Mesendoderm (in vitro differentiated cells): ENCODE measurements around the gene SGPP2. TPM values are rescaled to one million over a fixed set of nuclear protein-coding genes. Genes with fewer than 3 reads are reported as not detected.

Experiments used
- DNase-seq: peaks from one replicate; pipeline ENCODE4 v3.0.0; 2013
- H2AK5ac ChIP-seq: 2 replicates; pipeline ENCODE4 v1.6.1; 2013; ENCODE audit warnings: low read length, inconsistent platforms
- H2BK120ac ChIP-seq: 2 replicates; pipeline ENCODE4 v1.6.1; 2013; ENCODE audit warnings: low read depth, mild to moderate bottlenecking, low read length, moderate library complexity, mixed read lengths
- H2BK15ac ChIP-seq: replicated peaks from 2 replicates; pipeline ENCODE4 v1.6.1; 2013; ENCODE audit warnings: low read depth, mild to moderate bottlenecking, moderate library complexity
- H2BK5ac ChIP-seq: 2 replicates; pipeline ENCODE4 v1.6.1; 2013; ENCODE audit warnings: low read length, inconsistent platforms
- H3K18ac ChIP-seq: 2 replicates; pipeline ENCODE4 v1.6.1; 2013; ENCODE audit warnings: mild to moderate bottlenecking, low read length, mixed read lengths
- H3K23ac ChIP-seq: one replicate; pipeline ENCODE4 v1.6.1; 2013; ENCODE audit warnings: low read length
- H3K27ac ChIP-seq: 2 replicates; pipeline ENCODE4 v1.5.1; 2013; ENCODE audit warnings: low read depth, mild to moderate bottlenecking, inconsistent platforms, low read length, moderate library complexity
- H3K27me3 ChIP-seq: 2 replicates; pipeline ENCODE4 v1.6.1; 2013; ENCODE audit warnings: low read length, control low read depth, mild to moderate bottlenecking, inconsistent platforms; ENCODE audit not compliant: insufficient read depth, poor library complexity
- H3K36me3 ChIP-seq: 2 replicates; pipeline ENCODE4 v1.6.1; 2013; ENCODE audit warnings: low read length, inconsistent platforms; ENCODE audit not compliant: control insufficient read depth, insufficient read depth
- H3K4ac ChIP-seq: one replicate; pipeline ENCODE4 v1.6.1; 2013; ENCODE audit warnings: low read depth, mild to moderate bottlenecking, low read length, moderate library complexity
- H3K4me1 ChIP-seq: 2 replicates; pipeline ENCODE4 v1.6.1; 2013; ENCODE audit warnings: low read depth, low read length, inconsistent platforms; ENCODE audit not compliant: control insufficient read depth
- H3K4me2 ChIP-seq: 2 replicates; pipeline ENCODE4 v1.6.1; 2013; ENCODE audit warnings: low read length
- H3K4me3 ChIP-seq: 2 replicates; pipeline ENCODE4 v1.5.1; 2013; ENCODE audit warnings: mild to moderate bottlenecking, low read length
- H3K56ac ChIP-seq: one replicate; pipeline ENCODE4 v1.6.1; 2013; ENCODE audit warnings: low read length
- H3K79me1 ChIP-seq: 2 replicates; pipeline ENCODE4 v1.6.1; 2013; ENCODE audit warnings: low read length, inconsistent platforms
- H3K79me2 ChIP-seq: 2 replicates; pipeline ENCODE4 v1.6.1; 2013; ENCODE audit warnings: mild to moderate bottlenecking, low read length; ENCODE audit not compliant: control insufficient read depth, insufficient read depth
- H3K9ac ChIP-seq: 2 replicates; pipeline ENCODE4 v1.6.1; 2013; ENCODE audit warnings: low read length, inconsistent platforms
- H4K5ac ChIP-seq: one replicate; pipeline ENCODE4 v1.6.1; 2013; ENCODE audit warnings: low read length
- H4K8ac ChIP-seq: one replicate; pipeline ENCODE4 v1.6.1; 2013; ENCODE audit warnings: low read depth, mild to moderate bottlenecking, control low read depth, low read length, moderate library complexity
- WGBS: extraction: QIAGEN DNeasy Blood & Tissue Kit; methylation state at CpG from one replicate; pipeline ENCODE4 v1.1.7; 2013; ENCODE audit warnings: low lambda C conversion rate, missing lambda C conversion rate; ENCODE audit not compliant: insufficient coverage; ENCODE audit errors: extremely low coverage; 5-methylcytosine and 5-hydroxymethylcytosine counted together
- polyA plus RNA-seq, 2 experiments: library from polyadenylated mRNA; stranded (reverse); fragments of 200-250 nt; gene quantifications; one replicate each; pipeline ENCODE4 v1.2.3, GENCODE V29; 2013

Gene SGPP2, protein sequence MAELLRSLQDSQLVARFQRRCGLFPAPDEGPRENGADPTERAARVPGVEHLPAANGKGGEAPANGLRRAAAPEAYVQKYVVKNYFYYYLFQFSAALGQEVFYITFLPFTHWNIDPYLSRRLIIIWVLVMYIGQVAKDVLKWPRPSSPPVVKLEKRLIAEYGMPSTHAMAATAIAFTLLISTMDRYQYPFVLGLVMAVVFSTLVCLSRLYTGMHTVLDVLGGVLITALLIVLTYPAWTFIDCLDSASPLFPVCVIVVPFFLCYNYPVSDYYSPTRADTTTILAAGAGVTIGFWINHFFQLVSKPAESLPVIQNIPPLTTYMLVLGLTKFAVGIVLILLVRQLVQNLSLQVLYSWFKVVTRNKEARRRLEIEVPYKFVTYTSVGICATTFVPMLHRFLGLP
- polyA plus RNA-seq (2013, experiment 1 of 2), result 0.01 TPM
- not detected for polyA plus RNA-seq (2013, experiment 2 of 2)

DNA sequence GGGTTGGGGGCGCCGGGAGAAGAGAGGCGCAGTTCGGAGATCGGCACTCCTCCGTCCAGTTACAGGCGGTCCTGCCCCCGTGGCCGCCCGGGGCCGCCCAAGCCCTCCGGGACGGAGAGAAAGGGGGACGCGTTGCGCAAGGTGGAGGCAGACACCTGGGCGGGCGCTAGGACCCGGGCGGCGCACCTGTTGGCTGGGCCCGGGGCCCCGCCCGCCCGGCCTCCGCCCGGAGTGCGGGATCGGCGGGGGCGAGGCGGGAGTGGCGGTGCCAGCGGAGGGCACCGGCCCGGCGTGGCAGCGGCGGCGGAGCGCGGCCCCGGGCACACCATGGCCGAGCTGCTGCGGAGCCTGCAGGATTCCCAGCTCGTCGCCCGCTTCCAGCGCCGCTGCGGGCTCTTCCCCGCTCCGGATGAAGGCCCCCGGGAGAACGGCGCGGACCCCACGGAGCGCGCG lies at the start of gene SGPP2:
SGPP2 (plus strand) TSS at position 268 of the 453 bp plus-strand sequence; CDS start at position 328, 60 bp downstream.
- Histone ChIP-seq H3K23ac (no peak within 1 kb of the TSS), H3K4me3 (no peak within 1 kb of the TSS), H3K79me2 (no peaks in the 10 kb centered on the region), H2BK120ac (no peak within 1 kb of the TSS), H3K4me1 (no peaks in the 10 kb centered on the region), H3K18ac (no peak within 1 kb of the TSS), H3K4ac (no peak within 1 kb of the TSS), H3K9ac (no peak within 1 kb of the TSS), H3K56ac (no peak within 1 kb of the TSS), H2BK5ac (no peak within 1 kb of the TSS), H3K27ac (no peak within 1 kb of the TSS), H2BK15ac (no peak within 1 kb of the TSS), H3K79me1 (no peaks in the 10 kb centered on the region), H3K36me3 (no peaks in the 10 kb centered on the region), H2AK5ac (no peak within 1 kb of the TSS), H3K4me2 (peak within 1 kb of the TSS; percentile 20), H4K8ac (no peak within 1 kb of the TSS), H4K5ac (no peak within 1 kb of the TSS), H3K27me3 (peaks cover 50% of the 10 kb centered on the region)
- no CpG with 5 or more reads among the region's 61 CpGs for WGBS
- no peak for DNase-seq

DNA sequence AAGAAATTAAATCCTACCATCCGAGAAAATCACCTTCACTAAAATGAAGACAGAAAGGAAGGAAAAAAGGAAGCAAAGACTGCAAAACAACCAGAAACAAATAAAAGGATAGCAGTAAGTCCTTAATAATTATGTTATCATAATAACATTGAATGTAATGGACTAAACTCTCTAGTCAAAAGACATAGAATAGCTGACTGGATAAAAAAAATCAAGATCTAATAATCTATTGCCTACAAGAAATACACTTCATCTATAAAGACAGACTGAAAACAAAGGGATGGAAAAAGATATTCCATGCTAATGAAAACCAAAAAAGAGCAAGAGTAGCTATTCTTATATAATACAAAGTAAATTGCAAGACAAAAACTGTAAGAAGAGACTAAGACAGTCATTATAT lies 48.5 kb upstream of the SGPP2 start:
- Histone ChIP-seq H3K9ac (no peak overlapping the region), H3K79me2 (no peaks in the 10 kb centered on the region)

DNA sequence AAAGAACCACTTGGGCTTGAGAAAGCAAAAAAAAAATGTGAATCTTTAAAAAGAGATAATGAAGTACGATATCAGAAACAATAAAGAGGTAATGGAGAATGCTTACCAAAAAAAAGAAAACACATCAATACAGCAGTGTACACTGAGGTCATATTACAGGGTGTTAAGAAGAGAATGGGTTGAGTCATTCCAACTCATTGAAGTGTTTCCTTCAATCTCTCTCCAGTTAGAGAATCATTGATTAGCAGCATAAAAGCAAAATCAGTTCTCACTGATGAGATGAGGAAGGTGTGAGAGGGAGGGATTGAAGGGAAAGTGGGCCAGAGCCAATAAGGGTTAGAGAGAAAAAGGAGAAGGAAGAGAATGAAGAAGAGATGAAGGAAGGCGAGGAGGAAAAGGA lies 43.9 kb upstream of the SGPP2 start:
- Histone ChIP-seq H3K18ac (no peak overlapping the region), H3K23ac (no peak overlapping the region), H3K36me3 (no peaks in the 10 kb centered on the region), H3K4me2 (no peak overlapping the region), H3K9ac (no peak overlapping the region), H4K5ac (no peak overlapping the region), H3K27ac (no peak overlapping the region), H2BK120ac (no peak overlapping the region), H3K4ac (no peak overlapping the region), H2BK15ac (no peak overlapping the region), H3K27me3 (no peaks in the 10 kb centered on the region), H3K56ac (no peak overlapping the region), H2AK5ac (no peak overlapping the region), H3K4me3 (no peak overlapping the region), H4K8ac (no peak overlapping the region), H2BK5ac (no peak overlapping the region), H3K79me1 (no peaks in the 10 kb centered on the region), H3K79me2 (no peaks in the 10 kb centered on the region), H3K4me1 (peaks cover 2% of the 10 kb centered on the region)
- DNase-seq, result no peak
- 100% methylated on average over 1 of the region's 2 CpGs for WGBS

More for the DNA sequence above, 48.5 kb upstream of the SGPP2 start:
- no peak overlapping the region for H3K27ac ChIP-seq
- H2BK5ac ChIP-seq, result no peak overlapping the region
- no peak overlapping the region for H3K4ac ChIP-seq
- no peak overlapping the region for H4K8ac ChIP-seq
- H4K5ac ChIP-seq, result no peak overlapping the region
- H3K23ac ChIP-seq, result no peak overlapping the region
- no CpG with 5 or more reads among the region's 1 CpG for WGBS
- no peak overlapping the region for H2AK5ac ChIP-seq
- H2BK120ac ChIP-seq, result no peak overlapping the region
- H3K27me3 ChIP-seq, result no peaks in the 10 kb centered on the region
- H3K4me2 ChIP-seq, result no peak overlapping the region
- no peak for DNase-seq
- H3K79me1 ChIP-seq, result no peaks in the 10 kb centered on the region
- no peaks in the 10 kb centered on the region for H3K4me1 ChIP-seq
- H3K4me3 ChIP-seq, result no peak overlapping the region
- H3K56ac ChIP-seq, result no peak overlapping the region
- H2BK15ac ChIP-seq, result no peak overlapping the region
- H3K36me3 ChIP-seq, result no peaks in the 10 kb centered on the region
- no peak overlapping the region for H3K18ac ChIP-seq

DNA sequence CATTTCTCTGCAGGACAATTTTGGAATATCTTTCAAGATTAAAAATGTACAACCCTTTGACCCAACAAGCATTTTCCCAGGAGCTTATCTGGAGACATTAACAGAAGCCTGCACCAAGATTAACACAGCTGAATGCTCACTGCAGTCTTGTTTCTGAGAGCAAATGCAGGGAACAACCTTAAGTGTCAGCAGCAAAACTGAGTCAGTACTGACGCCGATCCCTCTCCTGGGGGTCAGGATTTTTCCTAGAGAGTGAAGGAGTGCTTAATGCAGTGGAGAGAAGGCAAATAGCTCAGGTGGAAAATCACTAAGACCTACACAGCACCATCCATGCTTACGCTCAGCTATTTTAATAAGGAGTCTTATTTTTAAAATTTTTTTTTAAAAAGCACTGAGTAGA lies 42.8 kb upstream of the SGPP2 start:
- no peak overlapping the region for H2BK15ac ChIP-seq

DNA sequence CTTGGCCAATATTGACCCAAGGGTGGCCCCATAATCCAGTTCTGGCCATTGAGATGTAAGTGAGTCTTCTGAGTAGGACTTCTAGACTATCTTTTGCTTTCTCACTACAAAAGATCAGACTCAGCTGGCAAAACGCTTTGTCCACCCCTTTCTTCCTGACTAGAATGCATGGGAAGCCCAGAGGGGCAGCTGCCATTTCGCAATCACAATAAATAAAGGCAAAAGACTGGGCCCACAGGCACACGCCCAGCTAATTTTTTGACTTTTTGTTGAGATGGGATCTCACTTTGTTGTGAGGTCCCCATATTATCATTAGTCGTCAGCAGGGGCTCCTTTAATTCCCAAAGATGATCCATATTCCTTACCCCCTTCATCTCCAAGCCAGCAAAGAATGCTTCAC lies 41.1 kb upstream of the SGPP2 start:
- Histone ChIP-seq H4K8ac (no peak overlapping the region), H3K4me3 (no peak overlapping the region), H2BK5ac (no peak overlapping the region), H4K5ac (no peak overlapping the region), H3K27me3 (no peaks in the 10 kb centered on the region), H3K18ac (peak overlapping the region; percentile 64), H2AK5ac (no peak overlapping the region), H2BK120ac (no peak overlapping the region), H2BK15ac (no peak overlapping the region), H3K9ac (no peak overlapping the region), H3K36me3 (no peaks in the 10 kb centered on the region), H3K79me1 (no peaks in the 10 kb centered on the region), H3K27ac (no peak overlapping the region), H3K4me1 (peaks cover 2% of the 10 kb centered on the region), H3K4ac (no peak overlapping the region), H3K23ac (no peak overlapping the region), H3K56ac (no peak overlapping the region), H3K4me2 (no peak overlapping the region), H3K79me2 (no peaks in the 10 kb centered on the region)
- DNase-seq, result no peak
- no CpG with 5 or more reads among the region's 4 CpGs for WGBS

More for the DNA sequence above, 42.8 kb upstream of the SGPP2 start:
- H4K8ac ChIP-seq, result no peak overlapping the region
- H3K27ac ChIP-seq, result no peak overlapping the region
- DNase-seq, result peak; percentile 53
- H3K4me3 ChIP-seq, result no peak overlapping the region
- no CpG with 5 or more reads among the region's 3 CpGs for WGBS
- no peaks in the 10 kb centered on the region for H3K79me2 ChIP-seq
- H3K36me3 ChIP-seq, result no peaks in the 10 kb centered on the region
- H2BK5ac ChIP-seq, result no peak overlapping the region
- no peak overlapping the region for H3K4me2 ChIP-seq
- no peak overlapping the region for H3K9ac ChIP-seq
- no peak overlapping the region for H2BK120ac ChIP-seq
- H3K4me1 ChIP-seq, result peaks cover 2% of the 10 kb centered on the region
- H3K56ac ChIP-seq, result no peak overlapping the region
- no peak overlapping the region for H3K4ac ChIP-seq
- no peak overlapping the region for H3K23ac ChIP-seq
- H2AK5ac ChIP-seq, result no peak overlapping the region
- no peak overlapping the region for H3K18ac ChIP-seq
- H3K79me1 ChIP-seq, result no peaks in the 10 kb centered on the region
- no peaks in the 10 kb centered on the region for H3K27me3 ChIP-seq
- H4K5ac ChIP-seq, result no peak overlapping the region
